Middle frontal gyrus (tissue), 1 donor: ENCODE data around the gene HMCN2.

ENCODE experiments used
- DNase-seq: peaks from one replicate; pipeline ENCODE4 v3.0.0-alpha.2; 2015; ENCODE audit warnings: low spot score; ENCODE audit errors: extremely low spot score

The HMCN2 gene

DNA sequence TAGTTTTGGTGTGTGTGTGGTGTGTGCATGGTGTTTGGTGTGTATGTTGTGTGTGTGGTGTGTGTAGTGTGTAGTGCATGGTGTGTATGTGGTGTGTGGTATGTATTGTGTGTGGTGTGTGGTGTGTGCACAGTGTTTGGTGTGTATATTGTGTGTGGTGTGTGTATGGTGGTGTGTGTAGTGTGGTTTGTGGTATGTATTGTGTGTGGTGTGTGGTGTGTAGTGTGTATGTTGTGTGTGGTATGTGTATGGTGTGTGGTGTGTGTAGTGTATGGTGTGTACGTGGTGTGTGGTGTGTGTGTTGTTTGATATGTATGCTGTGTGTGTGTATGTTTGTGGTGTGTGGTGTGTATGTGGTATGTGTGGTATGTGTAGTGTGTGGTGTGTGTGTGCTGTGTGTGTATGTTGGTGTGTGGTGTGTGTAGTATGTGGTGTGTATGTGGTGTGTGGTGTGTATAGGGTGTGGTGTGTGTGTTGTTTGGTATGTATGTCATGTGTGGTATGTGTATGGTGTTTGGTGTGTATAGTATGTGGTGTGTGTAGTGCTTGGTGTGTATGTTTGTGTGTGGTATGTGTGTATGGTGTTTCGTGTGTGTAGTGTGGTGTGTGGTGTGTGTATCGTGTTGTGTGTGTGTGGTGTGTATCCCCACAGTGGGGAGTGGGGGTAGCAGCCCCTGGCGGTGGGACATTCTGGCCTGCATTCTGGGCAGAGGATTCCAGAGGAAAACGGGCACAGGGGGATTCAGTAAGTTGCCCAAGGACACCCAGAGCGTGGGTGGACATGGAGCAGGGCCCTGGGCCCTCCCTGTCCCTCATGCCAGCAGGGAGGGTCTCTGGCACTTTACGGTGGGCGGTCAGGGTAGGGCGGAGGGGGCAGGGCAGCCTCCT is 79.7 kb downstream of the HMCN2 start:
- DNase-seq = no peak

GRCh38 chr9:130345897-130346385 is 80.4 kb downstream of the HMCN2 start:
- no peak for DNase-seq

DNA sequence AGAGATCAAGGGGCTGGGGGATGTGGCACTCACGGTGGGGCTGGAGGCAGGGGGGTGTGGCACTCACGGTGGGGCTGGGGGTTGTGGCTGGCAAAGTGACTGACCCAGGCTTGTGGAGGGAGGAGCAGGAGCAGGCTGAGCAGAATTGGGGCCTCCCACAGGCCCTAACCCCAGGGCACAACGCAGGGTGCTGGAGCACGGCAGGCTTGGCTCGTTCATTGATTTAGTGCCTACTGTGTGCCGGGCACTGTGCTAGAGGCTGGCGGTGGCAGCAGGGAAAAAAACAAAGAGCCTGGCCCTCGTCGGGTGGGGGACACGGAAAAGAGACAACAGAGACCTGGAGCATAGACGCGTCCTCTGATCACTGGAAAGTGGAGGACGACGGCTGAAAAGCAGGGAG is 80.9 kb downstream of the HMCN2 start:
- DNase-seq = no peak

GRCh38 chr9:130347036-130347435 is 81.5 kb downstream of the HMCN2 start:
- no peak for DNase-seq

DNA sequence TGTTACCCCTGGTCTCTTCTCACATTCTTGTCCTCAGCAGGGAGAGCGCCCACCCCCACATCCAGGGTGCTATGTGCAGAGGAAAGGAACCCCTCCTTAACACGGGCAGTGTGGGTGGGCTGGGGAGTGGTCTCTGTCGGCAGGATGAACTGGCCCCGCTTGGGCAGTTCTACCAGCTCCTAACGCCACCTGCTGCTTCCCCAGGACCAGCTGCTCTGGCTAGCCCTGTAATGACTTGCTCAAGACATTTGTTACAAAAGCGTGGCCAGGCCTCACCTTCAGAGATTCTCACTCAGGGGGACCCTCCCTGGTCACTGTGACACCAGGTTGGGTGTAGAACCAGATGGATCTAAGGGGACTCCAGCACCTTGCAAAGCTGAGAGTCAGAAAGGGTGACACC is 82.4 kb downstream of the HMCN2 start:
- no peak for DNase-seq

DNA sequence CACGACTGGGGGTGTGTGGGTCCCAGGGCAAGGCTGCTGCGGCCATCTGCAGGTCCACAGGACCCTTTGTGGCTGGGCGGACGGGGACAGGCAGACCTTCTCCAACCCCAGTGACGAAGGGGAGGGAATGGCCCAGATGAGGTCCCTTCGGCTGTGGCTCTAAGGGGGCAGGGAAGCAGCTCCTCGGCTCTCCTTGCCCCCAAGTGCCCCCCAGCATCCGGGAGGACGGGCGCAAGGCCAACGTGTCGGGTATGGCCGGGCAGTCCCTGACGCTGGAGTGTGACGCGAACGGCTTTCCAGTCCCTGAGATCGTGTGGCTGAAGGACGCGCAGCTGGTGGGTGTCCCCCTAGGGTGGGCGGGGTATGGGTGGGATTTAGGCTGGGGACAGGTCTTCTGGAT is 82.8 kb downstream of the HMCN2 start:
- no peak for DNase-seq

GRCh38 chr9:130348881-130349280 is 83.3 kb downstream of the HMCN2 start:
- DNase-seq = no peak

GRCh38 chr9:130349398-130349797 is 83.8 kb downstream of the HMCN2 start:
- no peak for DNase-seq

DNA sequence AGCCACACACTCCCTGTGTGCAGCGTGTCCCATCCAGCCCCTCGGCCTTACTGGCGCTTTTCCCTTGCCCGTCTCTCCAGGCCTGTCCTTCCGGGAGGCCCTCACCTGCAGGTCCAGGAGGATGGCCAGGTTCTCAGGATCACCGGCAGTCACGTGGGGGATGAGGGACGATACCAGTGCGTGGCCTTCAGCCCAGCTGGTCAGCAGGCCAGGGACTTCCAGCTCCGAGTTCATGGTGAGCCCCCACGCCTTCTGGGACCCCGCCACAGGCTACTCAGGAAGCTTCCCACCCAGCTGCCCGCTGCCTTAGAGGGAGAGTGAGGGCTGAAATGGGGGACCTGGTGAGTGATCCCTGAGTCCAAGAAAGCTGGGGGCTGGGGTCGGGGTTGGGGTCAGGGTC is 85.8 kb downstream of the HMCN2 start:
- DNase-seq = no peak

- DNase-seq = no peak
These were observed 86.5 kb downstream of the HMCN2 start for GRCh38 chr9:130352081-130352480.

- DNase-seq = no peak
These were observed 87.2 kb downstream of the HMCN2 start for GRCh38 chr9:130352586-130353285.

GRCh38 chr9:130354378-130354777 is 88.8 kb downstream of the HMCN2 start:
- no peak for DNase-seq

- DNase-seq = no peak
These were observed 89.2 kb downstream of the HMCN2 start for GRCh38 chr9:130354806-130355205.

DNA sequence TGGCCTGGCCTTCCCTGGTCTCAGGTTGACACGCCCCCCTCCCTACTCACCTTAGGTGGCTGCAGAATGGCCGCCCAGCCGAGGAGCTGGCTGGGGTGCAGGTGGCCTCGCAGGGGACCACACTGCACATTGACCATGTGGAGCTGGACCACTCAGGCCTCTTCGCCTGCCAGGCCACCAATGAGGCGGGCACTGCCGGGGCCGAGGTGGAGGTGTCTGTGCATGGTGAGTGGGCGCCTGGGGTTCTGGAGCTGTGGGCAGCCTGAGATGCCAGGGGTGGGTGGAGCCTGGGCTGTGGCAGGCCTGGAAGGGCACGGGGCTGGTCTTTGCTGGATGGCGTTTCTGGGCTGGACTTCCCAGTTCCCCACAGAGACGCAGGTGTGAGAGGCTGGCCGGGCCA is 90.5 kb downstream of the HMCN2 start:
- no peak for DNase-seq

GRCh38 chr9:130356877-130357584 is 91.5 kb downstream of the HMCN2 start:
- no peak for DNase-seq

GRCh38 chr9:130358928-130359327 is 93.4 kb downstream of the HMCN2 start:
- DNase-seq = no peak

GRCh38 chr9:130359819-130360218 is 94.3 kb downstream of the HMCN2 start:
- no peak for DNase-seq

DNA sequence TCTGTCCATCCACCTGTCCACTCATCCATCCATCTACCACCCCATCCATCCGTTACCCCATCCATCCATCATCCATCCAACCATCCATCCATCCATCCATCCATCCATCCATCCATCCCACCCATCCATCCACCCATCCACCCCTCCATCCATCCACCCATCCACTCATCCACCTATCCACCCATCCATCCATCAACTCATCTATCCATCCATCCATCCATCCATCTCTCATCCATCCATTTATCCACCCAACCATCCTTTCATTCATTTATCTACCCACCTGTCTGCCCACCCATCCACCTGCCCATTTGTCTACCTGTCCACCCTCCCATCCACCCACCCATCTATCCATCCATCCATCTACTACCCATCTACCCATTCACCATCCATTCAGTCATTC is 95.1 kb downstream of the HMCN2 start:
- DNase-seq = no peak

DNA sequence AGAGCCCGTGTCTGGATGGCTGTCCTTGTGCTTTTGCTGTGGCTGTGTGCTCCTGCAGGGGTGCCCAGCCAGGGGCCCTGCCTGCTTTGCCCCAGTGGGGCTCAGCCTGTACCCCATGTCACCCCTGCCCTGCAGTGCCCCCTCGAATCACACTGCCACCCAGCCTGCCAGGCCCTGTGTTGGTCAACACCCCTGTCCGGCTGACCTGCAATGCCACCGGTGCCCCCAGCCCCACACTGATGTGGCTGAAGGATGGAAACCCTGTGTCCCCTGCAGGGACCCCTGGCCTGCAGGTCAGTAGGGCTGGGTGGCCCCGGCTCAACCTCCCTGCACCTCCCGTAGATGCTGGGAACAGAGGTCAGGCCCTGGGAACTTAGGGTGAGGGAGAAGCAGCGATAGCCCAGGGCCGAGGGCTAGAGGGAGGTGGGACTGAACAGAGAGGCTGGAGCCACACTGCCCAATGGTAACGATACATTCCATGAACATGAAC is 96.4 kb downstream of the HMCN2 start:
- DNase-seq = no peak

DNA sequence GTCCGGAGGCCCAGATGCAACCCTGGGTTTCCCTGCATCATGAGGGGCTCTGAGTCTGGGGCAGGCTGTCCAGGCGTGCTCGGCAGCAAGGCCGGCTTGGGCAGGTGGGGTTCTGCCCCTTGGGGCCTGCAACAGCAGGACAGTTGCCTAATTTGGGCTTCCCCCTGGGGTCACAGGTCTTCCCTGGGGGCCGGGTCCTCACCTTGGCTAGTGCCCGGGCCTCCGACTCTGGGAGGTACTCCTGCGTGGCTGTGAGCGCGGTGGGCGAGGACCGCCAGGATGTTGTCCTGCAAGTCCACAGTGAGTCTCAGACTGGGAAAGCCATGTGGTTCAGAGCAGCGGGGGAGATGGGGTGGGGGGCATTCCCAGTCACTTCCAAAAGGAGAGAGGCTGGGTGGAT is 97.1 kb downstream of the HMCN2 start:
- no peak for DNase-seq

GRCh38 chr9:130363755-130364404 is 98.3 kb downstream of the HMCN2 start:
- no peak for DNase-seq
